ENCODE data around the gene PRKAR2B.
"Not testable (repeated sequence)": the region's sequence is repeated elsewhere in the genome, so short reads cannot be mapped to it uniquely, and the experiment has no call there.

PRKAR2B gene

GRCh38 chr7:107027208-107027607, 17.3 kb upstream of the PRKAR2B start:
- no peak for DNase-seq (ENCODE audit: low spot score)

DNA sequence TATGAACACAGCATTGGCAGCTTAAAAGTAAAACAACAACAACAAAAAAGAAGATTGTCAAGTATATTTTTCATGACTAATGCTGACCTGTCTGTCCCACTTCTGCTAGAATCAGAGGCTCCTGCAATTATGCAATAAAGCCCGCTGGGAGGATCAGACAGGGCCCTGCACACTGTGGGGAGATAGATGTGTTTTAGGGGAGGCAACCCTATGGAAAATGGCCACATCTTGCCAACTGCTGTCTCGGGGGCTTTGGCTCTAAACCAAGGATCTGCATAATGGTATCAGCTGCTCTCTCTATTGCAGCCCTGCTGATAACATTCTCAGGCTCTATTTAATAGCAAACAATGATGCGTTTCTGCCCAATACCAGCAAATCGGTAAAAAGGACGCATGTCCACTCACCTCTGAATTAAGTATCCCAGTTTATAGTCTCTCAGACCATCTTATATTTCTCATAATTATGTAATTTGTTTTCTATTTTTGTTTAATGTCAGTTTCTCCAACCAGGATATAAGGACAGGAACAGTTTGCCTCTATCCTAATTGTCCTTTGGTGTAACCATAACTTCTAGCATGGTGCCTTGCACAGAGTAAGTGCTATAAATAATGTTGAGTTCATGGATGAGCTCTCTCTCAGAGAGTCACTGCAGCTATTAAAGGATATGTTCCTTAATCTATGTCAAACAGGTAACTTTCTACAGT, 15.3 kb upstream of the PRKAR2B start:
- DNase-seq (ENCODE audit: low spot score) = no peak

DNA sequence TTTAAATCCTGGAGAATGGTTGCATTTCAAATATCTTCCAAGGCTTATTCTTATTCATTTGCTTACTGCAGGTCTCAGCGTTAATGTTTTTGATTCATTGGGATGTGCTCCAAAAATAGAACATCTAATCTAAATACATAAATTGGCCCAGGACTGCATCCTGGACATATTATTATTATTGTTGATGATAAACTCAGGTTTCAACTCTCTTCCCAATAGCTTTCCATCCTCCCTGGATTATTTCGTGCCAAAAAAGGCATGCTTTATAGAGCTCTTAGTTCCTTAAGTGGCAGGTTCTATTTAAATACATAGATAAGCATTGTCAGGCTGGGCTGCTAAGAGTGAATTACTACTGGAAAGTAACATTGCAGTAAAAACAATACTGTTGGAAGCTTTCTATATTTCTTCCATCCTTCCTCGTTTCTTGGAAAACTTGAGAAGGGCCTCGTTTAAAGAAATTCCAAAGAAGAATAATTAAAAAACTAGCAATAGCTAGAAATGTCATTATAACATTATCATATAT, 14.7 kb upstream of the PRKAR2B start:
- no peak for DNase-seq (ENCODE audit: low spot score)

- no peak for DNase-seq (ENCODE audit: low spot score)
These were observed 12.5 kb upstream of the PRKAR2B start for GRCh38 chr7:107032050-107032449.

DNA sequence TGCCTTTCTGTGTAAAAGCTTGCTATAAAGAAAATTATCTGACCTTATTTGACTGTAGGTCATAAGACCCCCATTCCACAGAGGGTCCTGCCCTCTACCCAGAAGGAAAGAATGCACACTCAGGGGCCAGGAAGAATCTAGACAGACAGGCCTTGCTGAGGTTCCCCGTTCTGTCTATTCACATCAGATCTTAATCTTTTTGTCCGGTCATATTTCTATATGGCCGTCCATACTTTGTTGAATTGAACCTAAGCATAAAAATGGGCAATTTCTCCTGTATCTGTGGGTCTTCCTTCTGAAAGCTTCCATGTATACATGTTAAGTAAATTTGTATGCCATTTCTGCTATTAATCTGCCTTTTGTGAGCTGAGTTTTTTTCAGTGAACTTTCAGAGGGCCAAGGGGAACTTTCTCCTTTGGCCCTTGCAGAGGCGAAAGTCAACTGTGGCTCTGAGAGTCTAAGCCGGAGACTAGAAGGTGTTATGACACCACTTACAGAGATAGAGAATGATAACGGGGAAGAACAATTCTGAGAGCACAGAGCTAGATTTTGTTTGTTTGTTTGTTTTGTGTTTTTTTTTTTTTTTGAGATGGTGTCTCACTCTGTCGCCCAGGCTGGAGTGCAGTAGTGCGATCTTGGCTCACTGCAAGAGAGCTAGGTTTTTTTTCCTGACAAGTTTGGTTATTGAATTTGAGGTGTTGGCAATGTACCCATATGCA, 11.6 kb upstream of the PRKAR2B start:
- no peak for DNase-seq (ENCODE audit: low spot score)

DNA sequence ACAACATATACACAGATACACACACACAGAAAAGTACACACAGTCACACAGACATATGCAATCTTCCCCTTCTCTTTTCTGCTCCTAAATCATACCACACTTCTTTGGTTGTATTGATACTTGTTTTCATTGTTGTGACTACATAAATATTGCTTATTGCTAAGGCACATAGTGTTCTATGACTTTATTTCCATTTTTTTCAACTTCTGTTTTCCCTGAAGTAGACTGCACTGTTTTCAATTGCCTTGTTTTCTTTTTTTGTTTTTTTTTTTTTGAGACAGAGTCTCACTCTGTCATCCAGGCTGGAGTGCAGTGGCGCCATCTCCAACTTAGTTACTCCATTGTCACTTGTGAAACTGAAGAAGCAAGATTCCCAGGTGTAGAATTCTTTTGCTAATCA, 10.0 kb upstream of the PRKAR2B start:
- no peak for DNase-seq (ENCODE audit: low spot score)

DNA sequence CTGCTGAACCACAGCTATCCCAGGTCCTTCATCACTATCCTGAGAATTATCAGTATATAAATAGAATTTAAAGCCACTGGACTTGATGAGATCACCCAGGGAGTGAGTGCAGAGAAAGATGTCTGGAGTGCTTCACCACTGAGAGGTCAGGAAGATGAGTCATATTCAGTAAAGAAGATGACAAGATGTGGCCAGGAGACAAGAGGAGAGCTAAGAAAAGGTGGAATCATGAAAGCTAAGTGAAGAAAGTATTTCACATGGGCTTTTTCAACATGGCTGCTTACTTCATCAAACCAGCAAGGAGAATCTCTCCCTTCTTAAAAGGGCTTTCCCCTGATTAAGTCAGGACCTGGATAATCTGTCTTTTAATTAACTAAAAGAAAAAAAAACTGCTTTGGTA, 9.1 kb upstream of the PRKAR2B start:
- DNase-seq (ENCODE audit: low spot score) = no peak

DNA sequence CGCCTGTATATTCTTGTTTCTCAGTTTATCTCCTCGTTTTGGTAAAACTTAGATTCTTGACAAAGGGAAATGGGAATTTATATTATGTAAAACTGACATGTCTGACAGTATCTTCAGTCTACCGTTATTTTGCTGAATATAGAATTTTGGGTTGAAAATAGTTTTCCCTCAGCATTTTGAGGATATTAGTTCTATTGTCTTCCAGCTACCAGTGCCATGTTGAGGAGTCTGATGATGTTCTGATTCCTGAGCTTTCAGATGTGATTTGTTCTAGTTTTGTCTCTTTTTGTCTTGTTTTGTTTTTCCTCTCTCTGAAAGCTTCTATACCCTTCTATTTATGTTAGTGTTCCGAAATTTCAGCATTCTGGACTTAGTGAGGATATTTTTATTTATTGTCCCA, 8.0 kb upstream of the PRKAR2B start:
- DNase-seq (ENCODE audit: low spot score) = no peak

GRCh38 chr7:107037717-107038603, 6.5 kb upstream of the PRKAR2B start:
- no peak for DNase-seq (ENCODE audit: low spot score)

GRCh38 chr7:107039199-107039900, 5.2 kb upstream of the PRKAR2B start:
- DNase-seq (ENCODE audit: low spot score) = no peak

- DNase-seq (ENCODE audit: low spot score) = no peak
These were observed 3.4 kb upstream of the PRKAR2B start for GRCh38 chr7:107041097-107041496.

- not testable (repeated sequence) for DNase-seq (ENCODE audit: low spot score)
These were observed 2.7 kb upstream of the PRKAR2B start for GRCh38 chr7:107041764-107042163.

- DNase-seq (ENCODE audit: low spot score) = not testable (repeated sequence)
These were observed 2.1 kb upstream of the PRKAR2B start for GRCh38 chr7:107042326-107042910.

DNA sequence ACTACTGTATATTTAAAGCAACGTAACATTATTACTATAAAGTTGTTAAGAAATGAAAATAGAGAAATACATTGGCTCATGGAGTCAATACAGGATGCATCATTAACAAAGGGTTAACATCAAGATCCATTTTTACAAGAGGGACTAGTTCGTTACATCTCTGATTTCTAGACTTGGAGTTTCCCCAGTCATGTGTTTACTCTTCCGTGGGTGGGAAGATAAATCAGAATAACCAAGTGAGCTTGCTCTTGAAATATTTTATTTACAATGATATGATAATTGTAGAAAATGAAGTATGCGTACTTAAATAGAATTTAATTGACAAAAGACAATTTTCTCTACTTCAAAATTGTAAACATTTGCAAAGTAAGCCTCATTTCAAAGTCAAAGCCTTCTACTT, 1.0 kb upstream of the PRKAR2B start:
- DNase-seq (ENCODE audit: low spot score) = no peak

- DNase-seq (ENCODE audit: low spot score) = no peak
These were observed 571 bp upstream of the PRKAR2B start for GRCh38 chr7:107043921-107044346.

GRCh38 chr7:107045195-107045960, 873 bp downstream of the PRKAR2B start:
- DNase-seq (ENCODE audit: low spot score) = no peak

DNA sequence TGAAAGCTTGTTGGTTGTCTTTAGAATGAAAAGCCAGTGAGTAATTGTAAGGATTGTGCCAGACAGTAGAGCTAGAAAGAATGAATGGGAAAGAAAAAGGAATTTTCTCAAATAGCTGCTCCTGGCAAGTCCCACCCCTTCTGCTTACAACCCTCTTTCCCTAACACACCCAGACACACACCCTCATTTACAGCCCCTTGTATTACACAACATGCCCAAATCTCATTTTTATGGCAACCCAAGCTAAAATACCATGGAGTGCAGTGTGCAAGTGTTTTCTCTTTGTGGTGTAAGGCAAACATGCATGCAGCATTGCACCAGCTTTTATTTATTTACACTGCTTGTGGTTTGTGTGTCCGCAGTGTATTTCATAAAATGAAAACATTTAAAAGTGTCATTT, 1.5 kb downstream of the PRKAR2B start:
- DNase-seq (ENCODE audit: low spot score) = no peak

DNA sequence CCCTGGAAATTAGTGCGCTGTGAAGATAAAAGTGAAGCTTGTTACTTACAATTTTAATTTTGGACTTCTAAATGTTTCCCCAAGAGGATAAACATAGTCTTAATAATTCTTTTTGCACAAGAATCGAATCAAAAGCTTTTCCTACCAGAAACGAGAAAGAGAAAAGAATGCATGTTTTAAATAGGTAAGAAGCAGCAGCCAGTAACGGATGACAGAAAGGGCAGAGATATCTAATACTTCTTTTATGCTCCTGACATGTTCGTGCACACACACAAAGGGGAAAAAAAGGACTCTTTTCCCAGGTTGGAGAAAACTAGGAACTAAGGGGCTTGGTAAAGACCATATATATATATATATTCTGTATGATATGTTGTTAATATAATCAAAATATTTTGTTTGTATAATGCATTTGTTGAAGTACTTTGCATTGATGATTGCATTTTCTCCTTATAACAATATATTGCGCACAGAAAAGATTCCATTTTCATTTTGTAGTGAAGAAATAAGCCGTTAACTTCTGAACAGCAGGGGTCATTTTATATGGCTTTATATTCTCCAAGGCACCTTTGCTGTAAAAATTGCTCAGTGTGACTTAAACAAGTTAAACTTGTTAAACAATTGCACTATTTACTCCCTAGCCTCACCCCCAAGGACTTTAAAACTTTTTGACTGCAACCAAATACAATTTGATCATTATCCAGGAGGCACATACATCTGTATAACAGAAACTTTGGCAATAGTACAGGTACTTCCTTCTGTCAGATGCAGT, 2.2 kb downstream of the PRKAR2B start:
- DNase-seq (ENCODE audit: low spot score) = no peak

DNA sequence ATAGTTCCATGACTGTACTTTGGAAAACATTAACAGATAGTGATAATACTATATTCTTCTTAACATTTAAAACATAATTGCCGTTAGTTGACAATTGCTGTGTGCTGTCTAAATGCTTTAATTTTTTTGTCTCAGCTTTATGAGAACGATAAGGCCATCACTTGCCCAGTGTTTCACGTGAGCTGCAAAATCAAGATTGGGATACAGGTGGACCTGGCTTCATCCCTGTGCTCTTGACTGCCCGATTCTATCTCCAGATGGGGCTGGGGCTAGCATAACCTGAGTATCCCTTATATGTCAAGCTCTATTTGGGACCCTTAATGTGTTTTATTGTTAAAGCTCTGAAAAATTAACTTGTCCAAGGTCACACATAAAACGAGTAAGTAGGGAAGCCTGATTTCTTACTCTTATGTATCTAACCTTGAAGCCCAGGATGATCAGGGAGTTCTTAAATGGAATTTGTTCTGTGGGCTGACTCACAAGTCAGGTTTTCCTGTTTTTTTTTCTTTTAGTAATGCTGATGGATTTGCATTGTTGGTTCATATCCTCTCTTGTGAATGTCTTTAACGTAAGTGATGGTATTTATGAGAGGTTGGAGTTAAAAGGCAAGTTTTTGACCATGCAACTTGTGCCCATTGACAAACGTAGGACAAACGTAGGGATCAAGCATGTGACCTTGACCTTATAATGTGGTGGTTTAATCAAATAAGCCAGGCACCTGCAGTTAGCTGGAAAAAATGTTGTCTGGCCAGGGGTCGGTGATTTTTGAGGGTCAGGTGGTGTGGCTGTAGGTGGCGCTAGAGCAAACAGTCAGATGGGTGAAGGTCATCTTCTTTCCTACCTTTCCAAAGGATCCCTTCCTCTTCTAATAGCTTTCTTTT, 3.6 kb downstream of the PRKAR2B start:
- no peak for DNase-seq (ENCODE audit: low spot score)
